HG02610 (cell line): Measurements from ENCODE around the gene ATG12.
A peak's percentile ranks its signal among the peaks of the same experiment; 100 is the strongest.
"Not testable (repeated sequence)": the region's sequence is repeated elsewhere in the genome, so short reads cannot be mapped to it uniquely, and the experiment has no call there.

Experiments used
- ATAC-seq: cut with Tn5 transposase; IDR thresholded peaks from one replicate; pipeline ENCODE4 v1.9.1; 2021; ENCODE audit warnings: mild to moderate bottlenecking, moderate library complexity; ENCODE audit not compliant: unreplicated experiment

The ATG12 gene

DNA sequence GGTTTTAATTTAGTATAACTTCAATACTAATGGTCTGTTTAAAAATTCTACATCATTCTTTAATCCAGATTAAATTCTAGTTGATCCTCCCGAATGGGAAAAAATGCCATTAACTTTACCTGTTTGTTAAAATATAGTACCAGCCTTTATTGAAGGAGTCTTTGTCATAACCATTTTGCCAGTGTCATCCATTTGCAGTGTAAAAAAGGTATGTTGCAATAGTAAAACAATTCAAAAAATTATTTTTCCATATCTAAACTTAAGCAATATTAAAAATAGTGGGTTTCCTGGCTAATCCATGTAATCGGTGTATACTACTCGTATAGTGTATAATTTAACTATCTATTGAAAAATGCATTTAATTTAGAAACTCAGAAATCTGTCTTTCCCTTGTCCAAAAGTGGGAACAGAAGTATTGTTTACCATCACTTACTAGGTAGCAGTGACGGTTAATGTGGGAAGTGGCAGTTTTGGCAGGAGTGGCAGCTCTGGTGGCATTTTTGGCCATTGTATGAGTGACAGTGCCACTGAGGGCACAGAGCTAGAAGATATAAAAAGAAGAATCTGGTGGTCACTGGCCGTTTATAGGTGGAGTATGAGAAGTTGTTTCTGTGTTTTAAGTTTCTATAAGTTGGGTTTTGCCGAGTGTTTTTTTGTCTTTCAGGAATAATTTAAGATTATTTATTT is 2.2 kb upstream of the ATG12 start:
- no peak for ATAC-seq

DNA sequence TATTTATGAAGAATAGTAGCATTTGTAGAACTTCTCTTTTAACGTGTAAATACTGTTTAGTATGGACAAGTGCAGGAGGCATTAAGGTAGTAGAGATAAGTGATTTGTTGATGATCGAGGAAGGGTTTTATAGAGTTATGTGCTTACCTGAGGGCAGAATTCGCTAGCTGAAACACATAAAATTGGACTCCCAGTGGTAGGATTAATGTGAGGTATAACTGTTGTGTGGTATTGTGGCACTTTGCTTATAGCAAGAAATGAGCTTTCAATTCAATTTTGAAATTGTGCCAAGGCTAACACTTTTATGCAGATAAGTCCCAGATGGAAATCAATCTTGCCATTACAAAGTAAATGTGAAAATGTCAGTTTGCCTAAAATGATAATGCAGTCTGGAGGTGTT is 1.6 kb upstream of the ATG12 start:
- ATAC-seq: no peak

DNA sequence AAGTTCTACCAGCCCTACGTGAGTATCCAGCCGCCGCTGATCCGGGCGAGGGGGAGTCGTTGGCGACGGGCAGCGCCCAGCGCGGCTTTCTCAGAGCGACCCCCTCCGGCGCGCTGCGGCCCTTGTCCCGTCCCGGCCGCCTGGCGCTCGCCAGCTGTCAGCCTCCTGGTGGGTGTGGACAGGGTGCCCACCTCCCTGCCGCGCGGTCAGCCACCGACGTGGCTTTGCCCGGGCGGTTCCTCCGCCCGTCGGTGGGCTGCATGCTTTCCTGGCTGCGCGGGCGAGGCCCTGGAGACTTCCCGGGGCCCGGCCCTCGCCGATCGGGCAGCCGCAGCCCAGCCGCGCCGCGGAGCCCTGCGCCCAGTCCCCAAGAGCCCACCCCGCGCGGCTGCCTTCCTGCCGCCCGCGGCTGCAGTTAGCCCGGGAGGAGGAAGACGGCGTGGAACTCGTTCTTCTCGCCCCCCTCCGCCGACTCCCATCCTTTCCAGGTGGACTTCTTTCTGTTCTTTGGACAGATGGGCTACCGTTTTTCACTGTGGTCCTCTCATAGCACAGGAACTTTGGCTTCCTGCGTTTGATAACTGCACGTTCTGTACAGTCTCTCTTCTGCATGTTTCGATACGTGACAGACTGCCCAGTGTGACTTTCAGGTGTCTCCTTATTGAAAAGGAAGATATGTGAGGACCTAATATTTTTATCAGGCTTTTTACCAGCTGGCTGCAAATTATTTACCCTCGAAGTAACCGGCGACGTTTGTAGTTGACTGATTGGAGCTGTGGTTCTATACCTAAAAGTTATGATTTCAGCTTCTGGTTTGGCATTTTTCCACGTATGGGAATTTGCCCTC is 947 bp upstream of the ATG12 start:
- ATAC-seq: peak; percentile 22

DNA sequence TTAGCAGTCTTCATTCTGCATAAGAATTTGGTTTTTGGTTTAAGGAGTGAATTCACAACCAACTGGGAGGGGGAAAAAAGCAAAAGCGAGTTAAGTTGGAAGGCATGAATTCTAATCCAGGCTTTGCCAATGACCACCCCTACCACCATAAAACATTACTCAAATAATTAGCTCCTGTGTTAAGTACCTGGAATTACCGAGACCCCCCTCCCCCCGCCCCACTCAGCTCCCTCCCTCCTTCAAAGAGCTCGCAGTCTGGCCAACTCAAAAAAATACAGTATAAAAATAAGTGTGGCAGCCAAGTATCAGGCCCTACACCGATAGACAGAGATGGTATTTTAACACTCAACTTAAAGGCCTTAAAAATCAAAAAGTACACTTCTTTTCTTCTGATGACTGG is 492 bp downstream of the ATG12 start:
- no peak for ATAC-seq

- ATAC-seq: no peak
Observed at GRCh38 chr5:115838885-115839518, 2.4 kb downstream of the ATG12 start.

DNA sequence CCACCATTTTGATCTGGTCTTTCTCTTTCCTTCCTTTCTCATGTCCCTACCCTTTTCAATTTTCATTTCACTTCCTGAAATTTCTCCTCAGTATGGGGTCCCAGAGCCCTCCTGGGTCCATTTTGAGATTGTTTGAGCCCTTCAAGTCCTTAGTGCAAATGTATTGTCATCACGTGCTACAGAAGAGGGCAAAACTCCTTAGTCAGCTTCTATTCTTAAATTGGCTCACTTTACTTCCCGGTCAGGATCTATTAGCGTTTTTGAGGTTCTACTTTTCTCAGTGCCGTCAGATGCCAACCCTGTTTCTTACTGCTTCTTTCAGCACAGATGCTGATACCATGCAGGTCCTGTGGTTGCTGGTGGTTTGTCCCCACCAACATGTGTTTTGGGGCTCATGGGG is 5.9 kb downstream of the ATG12 start:
- ATAC-seq: no peak

DNA sequence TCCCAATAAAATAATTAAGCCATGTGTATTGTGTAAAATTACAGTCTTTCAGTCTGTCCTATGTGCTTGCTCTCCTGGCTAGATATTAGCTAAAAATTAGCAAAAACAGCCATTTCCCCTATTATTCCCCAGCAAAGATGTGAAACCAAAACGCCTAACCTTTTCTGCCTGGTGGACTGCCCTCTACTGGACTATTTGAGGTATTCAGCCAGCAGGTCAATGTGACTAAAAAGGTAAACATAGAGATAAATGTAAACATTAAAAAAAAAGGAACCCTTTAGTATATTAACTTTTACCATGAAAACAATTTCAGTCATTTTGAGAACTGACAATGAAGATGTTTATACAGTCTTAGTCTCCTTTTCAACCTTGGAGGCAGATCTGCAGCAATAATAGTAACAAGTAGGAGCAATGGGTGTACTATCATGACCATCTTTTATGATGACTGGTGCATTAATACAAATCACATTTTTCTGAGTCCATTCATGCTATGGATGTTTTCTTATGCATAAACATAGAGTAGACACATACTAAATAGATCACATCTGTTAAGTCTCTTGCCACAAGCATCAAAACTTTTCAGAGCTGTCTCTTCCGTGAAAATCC is 10.1 kb downstream of the ATG12 start:
- peak; percentile 65 for ATAC-seq

- no peak for ATAC-seq
Observed at GRCh38 chr5:115829913-115830312, 11.5 kb downstream of the ATG12 start.

DNA sequence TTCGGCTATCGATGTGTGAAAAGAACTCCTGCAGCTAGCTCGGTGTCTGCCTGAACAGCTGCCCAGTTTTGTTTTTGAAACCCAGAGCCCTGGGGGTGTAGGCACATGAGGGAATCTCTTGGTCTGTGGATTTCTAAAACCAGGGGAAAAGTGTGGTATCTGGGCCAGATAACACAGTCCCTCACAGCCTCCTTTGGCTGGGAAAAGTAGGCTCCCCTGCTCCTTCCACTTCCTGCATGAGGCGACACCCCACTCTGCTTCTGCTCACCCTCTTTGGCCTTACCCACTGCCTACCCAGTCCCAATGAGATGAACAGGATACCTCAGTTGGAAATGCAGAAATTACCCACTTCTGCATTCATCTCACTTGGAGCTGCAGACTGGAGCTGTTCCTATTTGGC is 15.4 kb downstream of the ATG12 start:
- ATAC-seq: no peak

- ATAC-seq: not testable (repeated sequence)
Observed at GRCh38 chr5:115824983-115825382, 16.4 kb downstream of the ATG12 start.

GRCh38 chr5:115820846-115821245 is 20.5 kb downstream of the ATG12 start:
- ATAC-seq: no peak

DNA sequence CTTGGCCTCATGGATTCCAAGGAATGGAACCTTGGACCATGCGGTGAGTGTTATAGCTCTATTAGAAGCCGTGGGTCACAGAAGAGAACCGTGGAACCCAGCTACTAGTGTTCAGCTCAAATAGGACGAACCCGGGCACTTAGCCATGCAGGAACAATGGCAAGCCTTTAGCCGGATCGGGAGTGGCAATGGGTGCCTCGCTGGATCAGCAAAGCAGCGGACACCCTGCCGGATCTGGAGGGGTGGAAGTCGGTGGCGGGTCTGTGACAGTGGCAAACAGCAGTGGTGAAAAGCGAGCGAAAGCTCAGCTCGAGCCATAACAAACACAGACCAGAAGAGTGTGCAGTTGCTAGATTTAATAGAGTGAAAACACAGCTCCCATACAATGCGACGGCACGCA is 22.5 kb downstream of the ATG12 start:
- no peak for ATAC-seq

- no peak for ATAC-seq
Observed at GRCh38 chr5:115817386-115817785, 24.0 kb downstream of the ATG12 start.

DNA sequence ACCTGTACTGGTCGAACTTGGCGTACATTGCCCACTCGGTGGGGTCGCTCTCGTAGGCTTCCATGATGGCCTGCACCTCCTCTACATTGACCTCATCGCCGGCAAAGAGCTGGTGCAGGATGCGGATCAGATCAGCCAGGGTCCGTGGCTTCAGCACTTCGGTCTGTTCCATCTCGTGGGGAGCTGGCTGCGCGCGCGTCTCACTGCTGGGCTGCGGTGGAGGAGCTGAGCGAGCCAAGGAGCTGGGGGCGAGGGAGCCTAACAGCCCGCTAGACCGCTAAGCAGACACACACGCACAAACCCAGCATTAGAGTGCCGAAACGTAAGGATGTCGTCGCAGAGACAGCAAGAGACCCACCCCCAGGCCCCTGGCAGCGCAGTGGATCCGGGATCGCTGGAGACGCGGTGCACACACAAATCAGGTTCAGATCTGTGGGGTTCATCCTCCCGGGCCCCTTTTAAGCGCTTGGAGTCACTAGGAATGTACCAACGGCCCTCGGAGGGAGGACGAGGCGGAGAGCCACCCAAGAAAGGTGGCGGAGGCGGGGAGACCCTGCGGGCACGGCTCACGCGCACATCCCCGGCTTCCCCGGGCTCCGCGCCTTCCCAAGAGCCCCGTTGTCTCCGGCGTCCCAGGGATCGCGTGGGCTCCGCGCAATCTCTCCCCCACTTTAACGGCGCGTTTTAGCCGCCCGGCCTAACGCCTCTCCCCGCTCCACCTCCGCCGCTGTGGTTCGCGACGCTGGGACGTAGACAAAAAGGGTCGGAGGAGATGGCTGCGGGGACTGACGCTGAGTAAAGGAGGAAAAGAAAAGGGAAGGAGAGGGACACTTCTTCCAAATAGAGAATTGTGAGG is 24.9 kb downstream of the ATG12 start, which contains the start of gene CDO1:
Gene CDO1, minus strand, starts transcription at position 434 of the 856 bp plus-strand sequence. Its CDS starts 262 bp downstream, at position 172.
- ATAC-seq: no peak

DNA sequence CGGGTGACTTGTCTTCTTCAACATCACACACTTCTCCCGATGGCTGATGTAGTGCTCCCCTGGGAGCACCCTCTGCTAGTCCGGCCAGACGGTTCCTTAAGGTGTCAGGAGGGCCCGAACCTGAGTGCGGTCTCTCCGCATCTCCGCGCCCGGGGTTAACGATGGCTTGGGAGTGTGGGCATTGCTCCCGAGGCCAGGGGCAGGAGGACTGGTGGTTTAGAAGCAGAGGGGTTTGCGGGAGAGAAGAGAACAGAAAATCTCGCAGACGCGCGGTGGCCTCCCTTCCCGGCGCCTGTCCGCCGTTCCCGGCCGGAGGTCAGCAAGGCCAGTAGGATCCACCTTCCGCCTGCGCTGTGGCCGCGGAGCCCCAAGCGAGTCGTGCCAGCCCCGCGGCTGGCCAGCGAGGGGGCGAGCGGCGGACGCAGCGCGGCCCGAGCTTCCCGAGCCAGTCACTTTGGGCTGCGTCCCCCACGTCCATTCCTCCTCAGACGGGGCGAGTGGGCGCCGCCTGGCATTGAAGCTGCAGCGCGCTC is 25.6 kb downstream of the ATG12 start:
- ATAC-seq: no peak

GRCh38 chr5:115815006-115815692 is 26.2 kb downstream of the ATG12 start:
- no peak for ATAC-seq

GRCh38 chr5:115813719-115814118 is 27.6 kb downstream of the ATG12 start:
- no peak for ATAC-seq

DNA sequence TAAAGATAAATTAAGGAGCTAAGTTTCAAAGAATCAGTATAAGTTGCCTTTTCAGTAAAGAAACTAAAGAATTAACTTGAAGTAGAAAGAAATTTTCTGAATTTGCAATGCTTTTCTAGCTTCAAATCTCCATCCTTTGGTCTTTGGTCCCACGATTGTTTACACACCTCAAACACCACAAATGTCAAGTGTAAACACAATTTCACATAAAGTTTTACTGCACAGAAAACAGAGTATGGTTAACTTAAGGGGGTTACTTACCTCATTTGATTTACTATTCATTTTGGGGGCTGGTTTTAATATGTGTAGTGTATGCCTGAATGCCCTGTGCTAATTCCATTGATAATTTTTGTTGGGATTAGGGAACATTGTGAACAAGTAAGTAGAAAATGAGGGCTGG is 29.0 kb downstream of the ATG12 start:
- ATAC-seq: no peak

- ATAC-seq: no peak
Observed at GRCh38 chr5:115811406-115811805, 30.0 kb downstream of the ATG12 start.

GRCh38 chr5:115810761-115811160 is 30.6 kb downstream of the ATG12 start:
- ATAC-seq: no peak
